Measurements from ENCODE around the gene PSMD10.

The PSMD10 gene

GRCh38 chrX:108070891-108071290 is 20.5 kb downstream of the PSMD10 start:
- no peak for DNase-seq

- DNase-seq, result no peak
Observed at GRCh38 chrX:108068121-108068520, 23.2 kb downstream of the PSMD10 start.

GRCh38 chrX:108064613-108065012 is 26.7 kb downstream of the PSMD10 start:
- peak; percentile 6 for DNase-seq

- DNase-seq, result no peak
Observed at GRCh38 chrX:108064001-108064400, 27.3 kb downstream of the PSMD10 start.

GRCh38 chrX:108059801-108060200 is 31.5 kb downstream of the PSMD10 start:
- DNase-seq, result no peak

GRCh38 chrX:108055546-108055945 is 35.8 kb downstream of the PSMD10 start:
- DNase-seq, result no peak

GRCh38 chrX:108053218-108053617 is 38.1 kb downstream of the PSMD10 start:
- DNase-seq, result no peak

- DNase-seq, result no peak
Observed at GRCh38 chrX:108049649-108050048, 41.7 kb downstream of the PSMD10 start.

GRCh38 chrX:108044554-108045256 is 46.6 kb downstream of the PSMD10 start, which contains the start of gene VSIG1:
VSIG1 (plus strand) TSS chrX:108045065; CDS start chrX:108045131, 66 bp downstream.
- no peak for DNase-seq

- no peak for DNase-seq
Observed at GRCh38 chrX:108036298-108036973, 54.9 kb downstream of the PSMD10 start.

GRCh38 chrX:108034725-108035124 is 56.6 kb downstream of the PSMD10 start:
- no peak for DNase-seq
